Measurements from ENCODE around the gene ZBTB46.
"Not testable (repeated sequence)": the region's sequence is repeated elsewhere in the genome, so short reads cannot be mapped to it uniquely, and the experiment has no call there.

The ZBTB46 gene

GRCh38 chr20:63830841-63831588 is at the start of gene ZBTB46:
Gene ZBTB46 (minus strand): TSS chr20:63831264. CDS start chr20:63790757, 40,507 bp downstream.
- DNase-seq (ENCODE audit: low read depth in 2 of 2), result no peak

GRCh38 chr20:63878899-63879663 is 48.0 kb upstream of the ZBTB46 start:
- no peak for DNase-seq (ENCODE audit: low read depth in 2 of 2)

- no peak for DNase-seq (ENCODE audit: low read depth in 2 of 2)
These were observed 46.8 kb upstream of the ZBTB46 start for GRCh38 chr20:63877755-63878470.

GRCh38 chr20:63876489-63877036 is 45.5 kb upstream of the ZBTB46 start:
- no peak for DNase-seq (ENCODE audit: low read depth in 2 of 2)

GRCh38 chr20:63874241-63874640 is 43.2 kb upstream of the ZBTB46 start:
- DNase-seq (ENCODE audit: low read depth in 2 of 2), result not testable (repeated sequence)

GRCh38 chr20:63873477-63873971 is 42.5 kb upstream of the ZBTB46 start:
- DNase-seq (ENCODE audit: low read depth in 2 of 2), result peak in 1 of 2 experiments; percentile 8

GRCh38 chr20:63868264-63868663 is 37.2 kb upstream of the ZBTB46 start:
- DNase-seq (ENCODE audit: low read depth in 2 of 2), result no peak

GRCh38 chr20:63867042-63867441 is 36.0 kb upstream of the ZBTB46 start:
- not testable (repeated sequence) for DNase-seq (ENCODE audit: low read depth in 2 of 2)

- peak; percentile 90 to 91 for DNase-seq (ENCODE audit: low read depth in 2 of 2)
These were observed 34.0 kb upstream of the ZBTB46 start, which contains the start of gene TPD52L2 for GRCh38 chr20:63864978-63865640. Gene TPD52L2 (plus strand): TSS chr20:63865270. CDS start chr20:63865366, 96 bp downstream.

GRCh38 chr20:63864545-63864977 is 33.5 kb upstream of the ZBTB46 start:
- no peak for DNase-seq (ENCODE audit: low read depth in 2 of 2)

GRCh38 chr20:63863798-63864544 is 32.9 kb upstream of the ZBTB46 start:
- peak; percentile 12 to 26 for DNase-seq (ENCODE audit: low read depth in 2 of 2)

- DNase-seq (ENCODE audit: low read depth in 2 of 2), result no peak
These were observed 32.1 kb upstream of the ZBTB46 start for GRCh38 chr20:63863021-63863797.

GRCh38 chr20:63861981-63862901 is 31.2 kb upstream of the ZBTB46 start:
- no peak for DNase-seq (ENCODE audit: low read depth in 2 of 2)

GRCh38 chr20:63861365-63861934 is 30.4 kb upstream of the ZBTB46 start, which contains the start of gene ABHD16B:
Gene ABHD16B (plus strand): TSS chr20:63861498. CDS start chr20:63861541, 43 bp downstream.
- no peak for DNase-seq (ENCODE audit: low read depth in 2 of 2)

- DNase-seq (ENCODE audit: low read depth in 2 of 2), result no peak
These were observed 29.4 kb upstream of the ZBTB46 start for GRCh38 chr20:63860325-63861051.

GRCh38 chr20:63859166-63859699 is 28.2 kb upstream of the ZBTB46 start:
- DNase-seq (ENCODE audit: low read depth in 2 of 2), result no peak

All from fibroblast of skin of left biceps (primary cell).